H1 (cell line): ENCODE measurements around the gene OSGEP. TPM values are rescaled to one million over a fixed set of nuclear protein-coding genes. Genes with fewer than 3 reads are reported as not detected.

Experiments used
- CTCF ChIA-PET: fragments of 300-600 bp; sonication (Branson Sonifier 250); formaldehyde crosslinking; loops from one replicate; lab custom pipeline; 2021; ENCODE audit not compliant: partially characterized antibody; lab: Charles Lee
- POLR2A ChIA-PET: fragments of 300-600 bp; sonication (Branson Sonifier 250); formaldehyde crosslinking; loops from one replicate; lab custom pipeline; 2021; ENCODE audit warnings: inconsistent platforms; ENCODE audit not compliant: partially characterized antibody; lab: Charles Lee
- DNase-seq, 2 experiments: peaks; one replicate each; pipeline versions ENCODE4 v3.0.0 to v3.0.0-alpha.2; 2010 to 2022; ENCODE audit warnings: low spot score in 2 of 2, low read depth in 1 of 2, mixed read lengths in 1 of 2
- FAIRE-seq: peaks from 2 replicates; lab custom pipeline; 2011; peaks lifted over from hg19 to GRCh38; lab: Jason Lieb, UNC
- H2AFZ ChIP-seq: 2 replicates; pipeline ENCODE4 v1.8.1; 2012; ENCODE audit warnings: low read length, inconsistent platforms
- H2AK5ac ChIP-seq: 2 replicates; pipeline ENCODE4 v1.6.1; 2013; ENCODE audit warnings: low read depth, low read length
- H2BK120ac ChIP-seq: replicated peaks from 2 replicates; pipeline ENCODE3; 2013; ENCODE audit warnings: low read depth, low read length, inconsistent platforms
- H2BK12ac ChIP-seq: 2 replicates; pipeline ENCODE4 v1.6.1; 2013; ENCODE audit warnings: low read depth, low read length
- H2BK15ac ChIP-seq: 2 replicates; pipeline ENCODE4 v1.6.1; 2013; ENCODE audit warnings: low read length
- H2BK20ac ChIP-seq: 2 replicates; pipeline ENCODE4 v1.6.1; 2013; ENCODE audit warnings: low read length
- H2BK5ac ChIP-seq: 2 replicates; pipeline ENCODE4 v1.6.1; 2013; ENCODE audit warnings: low read depth, low read length
- H3K14ac ChIP-seq: 2 replicates; pipeline ENCODE4 v1.6.1; 2013; ENCODE audit warnings: inconsistent platforms; ENCODE audit not compliant: insufficient read length
- H3K18ac ChIP-seq: 2 replicates; pipeline ENCODE4 v1.6.1; 2013; ENCODE audit warnings: low read length; ENCODE audit errors: extremely low read depth
- H3K23ac ChIP-seq: 2 replicates; pipeline ENCODE4 v1.6.1; 2013; ENCODE audit warnings: inconsistent platforms; ENCODE audit not compliant: insufficient read length
- H3K23me2 ChIP-seq: 2 replicates; pipeline ENCODE4 v1.6.1; 2013; ENCODE audit warnings: low read depth, low read length
- H3K27ac ChIP-seq: 2 replicates; pipeline ENCODE4 v1.6.1; 2011; ENCODE audit warnings: low read depth, low read length, inconsistent platforms
- H3K27me3 ChIP-seq, 4 experiments: replicated peaks in 1 of 4; 1 replicate in 1 of 4; 2 replicates in 3 of 4; pipeline versions ENCODE4 v1.6.1 to v1.8.1; 2011 to 2013; ENCODE audit warnings: low read length in 3 of 4, mild to moderate bottlenecking in 3 of 4, inconsistent platforms in 2 of 4, mixed read lengths in 2 of 4, moderate library complexity in 1 of 4; ENCODE audit not compliant: control insufficient read depth in 3 of 4, insufficient read depth in 3 of 4; ENCODE audit errors: extremely low read depth in 1 of 4
- H3K36me3 ChIP-seq, 4 experiments: 2 replicates each; pipeline versions ENCODE4 v1.6.1 to v1.8.1; 2011 to 2013; ENCODE audit warnings: mild to moderate bottlenecking in 4 of 4, low read length in 3 of 4, moderate library complexity in 2 of 4, control low read depth in 1 of 4, inconsistent platforms in 1 of 4; ENCODE audit not compliant: insufficient read depth in 4 of 4, control insufficient read depth in 2 of 4
- H3K4ac ChIP-seq: replicated peaks from 2 replicates; pipeline ENCODE3; 2013; ENCODE audit warnings: low read length, low read depth, mixed read lengths, inconsistent platforms; ENCODE audit not compliant: insufficient read length
- H3K4me1 ChIP-seq, 4 experiments: replicated peaks in 1 of 4; 1 replicate in 1 of 4; 2 replicates in 3 of 4; pipeline versions ENCODE4 v1.6.1 to v1.8.1; 2011 to 2013; ENCODE audit warnings: low read length in 3 of 4, inconsistent platforms in 2 of 4, mixed read lengths in 1 of 4; ENCODE audit not compliant: insufficient read depth in 4 of 4, control insufficient read depth in 3 of 4
- H3K4me2 ChIP-seq, 2 experiments: 2 replicates each; pipeline versions ENCODE4 v1.6.1 to v1.8.1; 2011 to 2013; ENCODE audit warnings: low read depth in 2 of 2, low read length in 2 of 2, control low read depth in 1 of 2, inconsistent platforms in 1 of 2, mild to moderate bottlenecking in 1 of 2; ENCODE audit not compliant: insufficient read depth in 1 of 2
- H3K4me3 ChIP-seq, 4 experiments: fragments of 200-600, 300-600 bp in 1 of 4; sonication (generic), shearing (Covaris generic), sonication (Bioruptor Twin) in 1 of 4; 2 replicates each; pipeline versions ENCODE4 v1.5.1 to v1.8.1; 2011 to 2016; ENCODE audit warnings: low read length in 4 of 4, low read depth in 3 of 4, control low read depth in 2 of 4, inconsistent platforms in 2 of 4, mild to moderate bottlenecking in 2 of 4, mixed read lengths in 1 of 4, moderate library complexity in 1 of 4; ENCODE audit not compliant: insufficient read depth in 2 of 4; ENCODE audit errors: extremely low read depth in 1 of 4
- H3K56ac ChIP-seq: replicated peaks from 2 replicates; pipeline ENCODE3; 2013; ENCODE audit warnings: low read depth, mild to moderate bottlenecking, mixed read lengths, low read length, inconsistent platforms; ENCODE audit not compliant: insufficient read length
- H3K79me1 ChIP-seq: 2 replicates; pipeline ENCODE4 v1.6.1; 2013; ENCODE audit warnings: low read depth, low read length, control low read depth
- H3K79me2 ChIP-seq, 2 experiments: 2 replicates each; pipeline versions ENCODE4 v1.6.1 to v1.8.1; 2012 to 2013; ENCODE audit warnings: low read length in 2 of 2, mild to moderate bottlenecking in 2 of 2, inconsistent platforms in 1 of 2; ENCODE audit not compliant: insufficient read depth in 2 of 2, control insufficient read depth in 1 of 2
- H3K9ac ChIP-seq, 4 experiments: replicated peaks in 1 of 4; 1 replicate in 1 of 4; 2 replicates in 3 of 4; pipeline versions ENCODE4 v1.6.1 to v1.8.1; 2011 to 2013; ENCODE audit warnings: low read depth in 3 of 4, low read length in 3 of 4, control low read depth in 2 of 4, mild to moderate bottlenecking in 2 of 4, moderate library complexity in 2 of 4, inconsistent platforms in 1 of 4; ENCODE audit errors: extremely low read depth in 1 of 4
- H3K9me3 ChIP-seq, 2 experiments: 2 replicates each; pipeline versions ENCODE4 v1.6.1 to v1.8.1; 2012 to 2013; ENCODE audit warnings: mild to moderate bottlenecking in 2 of 2, moderate library complexity in 2 of 2, control low read depth in 1 of 2, inconsistent platforms in 1 of 2, low read depth in 1 of 2, low read length in 1 of 2, mixed read lengths in 1 of 2; ENCODE audit not compliant: insufficient read depth in 2 of 2
- H4K20me1 ChIP-seq, 2 experiments: replicated peaks in 1 of 2; 2 replicates each; pipeline versions ENCODE3 to v1.8.1; 2011 to 2013; ENCODE audit warnings: inconsistent platforms in 2 of 2, low read length in 2 of 2, mild to moderate bottlenecking in 1 of 2; ENCODE audit not compliant: insufficient read depth in 2 of 2, control insufficient read depth in 1 of 2
- H4K5ac ChIP-seq: 2 replicates; pipeline ENCODE4 v1.6.1; 2013; ENCODE audit warnings: low read length, low read depth, mixed read lengths, inconsistent platforms; ENCODE audit not compliant: insufficient read length
- H4K8ac ChIP-seq: 2 replicates; pipeline ENCODE4 v1.8.0; 2013; ENCODE audit warnings: mild to moderate bottlenecking, moderate library complexity, low read length, inconsistent platforms; ENCODE audit not compliant: insufficient read depth; ENCODE audit errors: extremely low read depth
- H4K91ac ChIP-seq: replicated peaks from 2 replicates; pipeline ENCODE3; 2013; ENCODE audit warnings: low read length, mixed read lengths, inconsistent platforms; ENCODE audit not compliant: insufficient read length
- EGR1 ChIP-seq: IDR thresholded peaks from 2 replicates; pipeline ENCODE4 v1.6.1; 2011; ENCODE audit warnings: low read depth, low read length, borderline replicate concordance
- MAFK ChIP-seq: IDR thresholded peaks from 2 replicates; pipeline ENCODE4 v1.6.1; 2012; ENCODE audit warnings: low read depth, mild to moderate bottlenecking, improper control_type of control experiment, low read length
- POLR2A ChIP-seq, 2 experiments: IDR thresholded peaks; 1 replicate in 1 of 2; 2 replicates in 1 of 2; pipeline ENCODE4 v1.6.1; 2011; ENCODE audit warnings: low read depth in 2 of 2, low read length in 2 of 2, mild to moderate bottlenecking in 2 of 2; ENCODE audit errors: control extremely low read depth in 1 of 2
- POLR2AphosphoS5 ChIP-seq: IDR thresholded peaks from 2 replicates; pipeline ENCODE4 v1.6.1; 2011; ENCODE audit warnings: low read depth, low read length
- WGBS, 2 experiments: shearing (Covaris generic) in 1 of 2; methylation state at CpG; one replicate each; pipeline versions ENCODE4 v1.1.6 to v1.1.7; 2013 to 2015; ENCODE audit warnings: low lambda C conversion rate in 2 of 2, mixed read lengths in 2 of 2, inconsistent platforms in 1 of 2, low coverage in 1 of 2, missing lambda C conversion rate in 1 of 2; ENCODE audit not compliant: insufficient replicate concordance in 2 of 2, insufficient coverage in 1 of 2, insufficient read length in 1 of 2; ENCODE audit errors: extremely low coverage in 1 of 2, missing lambda C conversion rate in 1 of 2; 5-methylcytosine and 5-hydroxymethylcytosine counted together
- polyA plus RNA-seq, 7 experiments: library from polyadenylated mRNA; depleted of rRNA in 3 of 7; stranded (reverse) in 5 of 7; unstranded in 2 of 7; fragments of >200 nt in 5 of 7; fragments of 200-250 nt in 2 of 7; gene quantifications; 1 replicate in 5 of 7; 2 replicates in 1 of 7; 4 replicates in 1 of 7; pipeline versions ENCODE4 v1.2.1 to v1.2.3, GENCODE V29; 2011 to 2013; ENCODE audit warnings: missing spikeins in 2 of 7, mixed read lengths in 2 of 7
- total RNA-seq: library from RNA; stranded (reverse); fragmentation: NEBNext Ultra II Directional; extraction: Animal tissue kit (Norgen Biotek cat#: 25700); gene quantifications from 2 replicates; pipeline ENCODE4 v1.2.1, GENCODE V29; 2021

The OSGEP gene
- total and polyA plus RNA-seq, 2 of the 8 experiments (the other 6 are each of a cell fraction or from before 2014, with no cell fraction given), result 34.4 to 78.6 TPM

DNA sequence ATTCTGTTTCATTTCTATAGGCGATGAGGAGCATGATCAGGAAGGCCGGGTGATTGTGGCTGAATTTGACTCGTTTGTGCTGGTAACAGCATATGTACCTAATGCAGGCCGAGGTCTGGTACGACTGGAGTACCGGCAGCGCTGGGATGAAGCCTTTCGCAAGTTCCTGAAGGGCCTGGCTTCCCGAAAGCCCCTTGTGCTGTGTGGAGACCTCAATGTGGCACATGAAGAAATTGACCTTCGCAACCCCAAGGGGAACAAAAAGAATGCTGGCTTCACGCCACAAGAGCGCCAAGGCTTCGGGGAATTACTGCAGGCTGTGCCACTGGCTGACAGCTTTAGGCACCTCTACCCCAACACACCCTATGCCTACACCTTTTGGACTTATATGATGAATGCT is 2.4 kb upstream of the OSGEP start:
- FAIRE-seq, result no peak
- Histone ChIP-seq H2AFZ (no peak overlapping the region), H3K79me1 (peaks cover 6% of the 10 kb centered on the region)

More for the DNA sequence above, 2.4 kb upstream of the OSGEP start:
- H3K4me2 ChIP-seq, result peak overlapping the region; percentile 74 to 79; a peak in 2 of 4 replicates
- no peak overlapping the region for H4K8ac ChIP-seq
- H4K5ac ChIP-seq, result no peak overlapping the region
- no peak overlapping the region for H2BK12ac ChIP-seq
- no peaks in the 10 kb centered on the region for H3K9me3 ChIP-seq
- no peak overlapping the region for H3K23ac ChIP-seq
- no peak overlapping the region for H3K18ac ChIP-seq
- H2BK5ac ChIP-seq, result no peak overlapping the region
- no peak overlapping the region for H3K4ac ChIP-seq
- H3K27me3 ChIP-seq, result no peaks in the 10 kb centered on the region
- H2AK5ac ChIP-seq, result no peak overlapping the region
- H3K9ac ChIP-seq, result no peak overlapping the region
- H2BK15ac ChIP-seq, result no peak overlapping the region
- CTCF ChIA-PET, result interaction anchor here (0.9 kb wide), 1 partner anchor 150 kb away, joined by 3 read pairs; no protein-coding TSS in a partner anchor
- no peak for TF ChIP-seq EGR1
- TF ChIP-seq POLR2AphosphoS5, result peak; percentile 41; the same call in 1 of the 2 replicates
- 0 out of 3 replicates have a peak, but pooled peaks of 1 of the 2 experiments have one; percentile 63 for TF ChIP-seq POLR2A (IDR thresholded peaks at IDR 0.05; ENCODE audit: control extremely low read depth in 1 of 2, low read depth in 2 of 2, low read length in 2 of 2)
- TF ChIP-seq MAFK, result no peak
- TF ChIP-seq, all 59 proteins: peak for 2
- DNase-seq, result no peak
- Histone ChIP-seq H3K4me3 (peak overlapping the region in 1 of 4 experiments; percentile 86; a peak in 4 of 8 replicates), H3K36me3 (peaks cover 18 to 46% (median 32%) of the 10 kb centered on the region in 4 experiments; a peak in 7 of 8 replicates), H3K27ac (no peak overlapping the region), H3K14ac (no peak overlapping the region), H3K79me2 (peaks cover 7 to 50% of the 10 kb centered on the region in 2 experiments), H3K56ac (no peak overlapping the region), H3K23me2 (peaks cover 13% of the 10 kb centered on the region), H3K4me1 (peaks cover 0 to 10% (median 2%) of the 10 kb centered on the region in 4 experiments; a peak in 4 of 7 replicates), H2BK20ac (no peak overlapping the region), H4K91ac (no peak overlapping the region), H2BK120ac (no peak overlapping the region), H4K20me1 (peaks cover 0 to 12% of the 10 kb centered on the region in 2 experiments)
- 93% methylated on average over 13 of the region's 13 CpGs; no CpG with 5 or more reads in 1 of the 2 experiments for WGBS, 2 experiments
- POLR2A ChIA-PET, result interaction anchor here (1.0 to 5.5 kb wide), 12 partner anchors 12 to 544 kb away, joined by 3 to 88 read pairs (median 12); partner anchors contain the start of genes KLHL33, PARP2 and PNP
